GM12878 (cell line): Measurements from ENCODE around the gene MAP3K5. TPM values are rescaled to one million over a fixed set of nuclear protein-coding genes. Genes with fewer than 3 reads are reported as not detected.

ENCODE experiments used
- ATAC-seq: fragments of 200-7000 bp; cut with Tn5 transposase; 3 replicates; pipeline ENCODE4 v1.9.1; 2020; ENCODE audit warnings: mild to moderate bottlenecking, moderate library complexity
- BruUV-seq: library from RNA; stranded (reverse); fragments of 400-500 nt; replicated peaks from 2 replicates; lab custom pipeline; 2021; lab: Mats Ljungman, UMichigan
- CTCF ChIA-PET: fragments of 300-600 bp; sonication (Branson Sonifier 250); formaldehyde crosslinking; extraction: SDS; loops from one replicate; lab custom pipeline; 2021; ENCODE audit warnings: inconsistent platforms; lab: Yijun Ruan, JAX
- POLR2A ChIA-PET: fragments of 350-600 bp; formaldehyde crosslinking; extraction: SDS; loops from one replicate; lab custom pipeline; 2021; ENCODE audit warnings: inconsistent platforms; lab: Charles Lee
- RAD21 ChIA-PET: fragments of 300-600 bp; sonication (Branson Sonifier 250); formaldehyde crosslinking; loops from one replicate; lab custom pipeline; 2023; ENCODE audit warnings: antibody characterized with exemption; ENCODE audit not compliant: unreplicated experiment; lab: Charles Lee
- SMC1A ChIA-PET: fragments of 300-600 bp; sonication (Branson Sonifier 250); formaldehyde crosslinking; loops from one replicate; lab custom pipeline; 2023; ENCODE audit not compliant: unreplicated experiment, uncharacterized antibody; lab: Charles Lee
- DNase-seq: peaks from one replicate; pipeline ENCODE4 v3.0.0-alpha.2; 2011; ENCODE audit warnings: low read depth, low spot score
- FAIRE-seq: peaks from 3 replicates; lab custom pipeline; 2011; peaks lifted over from hg19 to GRCh38; lab: Jason Lieb, UNC
- H2AFZ ChIP-seq: 2 replicates; pipeline ENCODE4 v1.6.0; 2011; ENCODE audit warnings: low read depth, low read length, control low read depth; ENCODE audit not compliant: control insufficient read depth
- H3K27ac ChIP-seq: 2 replicates; pipeline ENCODE4 v1.5.1; 2011; ENCODE audit warnings: control low read depth; ENCODE audit not compliant: control insufficient read depth, insufficient read depth
- H3K27me3 ChIP-seq, 2 experiments: replicated peaks in 1 of 2; 2 replicates each; pipeline versions ENCODE4 v1.6.0 to v1.6.1; 2011; ENCODE audit warnings: low read length in 1 of 2; ENCODE audit not compliant: control insufficient read depth in 2 of 2, insufficient read depth in 2 of 2
- H3K36me3 ChIP-seq, 2 experiments: 2 replicates each; pipeline ENCODE4 v1.5.1; 2011; ENCODE audit warnings: low read length in 1 of 2; ENCODE audit not compliant: control insufficient read depth in 2 of 2, insufficient read depth in 2 of 2
- H3K4me1 ChIP-seq: 2 replicates; pipeline ENCODE4 v1.6.1; 2011; ENCODE audit warnings: mild to moderate bottlenecking, low read length, moderate library complexity, mixed read lengths; ENCODE audit not compliant: control insufficient read depth, insufficient read depth
- H3K4me2 ChIP-seq: 2 replicates; pipeline ENCODE4 v1.6.0; 2011; ENCODE audit warnings: control low read depth; ENCODE audit not compliant: control insufficient read depth, insufficient read depth
- H3K4me3 ChIP-seq: fragments of 200-600 bp; sonication (generic); 2 replicates; pipeline ENCODE4 v1.5.1; 2016
- H3K79me2 ChIP-seq: 2 replicates; pipeline ENCODE4 v1.6.0; 2011; ENCODE audit warnings: low read length; ENCODE audit not compliant: control insufficient read depth, insufficient read depth
- H3K9ac ChIP-seq: 2 replicates; pipeline ENCODE4 v1.8.0; 2011; ENCODE audit warnings: low read length, control low read depth, mixed read lengths; ENCODE audit not compliant: control insufficient read depth, insufficient read depth
- H3K9me3 ChIP-seq: replicated peaks from 3 replicates; pipeline ENCODE4 v1.5.1; 2011; ENCODE audit warnings: mild to moderate bottlenecking, low read length; ENCODE audit not compliant: control insufficient read depth, insufficient read depth
- H4K20me1 ChIP-seq: 2 replicates; pipeline ENCODE4 v1.6.0; 2011; ENCODE audit not compliant: control insufficient read depth, insufficient read depth
- NFIC ChIP-seq: IDR thresholded peaks from 2 replicates; pipeline ENCODE4 v1.6.1; 2012; ENCODE audit warnings: low read depth, mild to moderate bottlenecking, inconsistent platforms, low read length, moderate library complexity
- POLR2AphosphoS5 ChIP-seq: IDR thresholded peaks from 2 replicates; pipeline ENCODE4 v1.6.1; 2011; ENCODE audit warnings: mild to moderate bottlenecking, low read length, inconsistent platforms
- POU2F2 ChIP-seq: IDR thresholded peaks from 3 replicates; pipeline ENCODE4 v1.6.1; 2011; ENCODE audit warnings: low read depth, mild to moderate bottlenecking, low read length, borderline replicate concordance
- RBBP5 ChIP-seq: fragments of 200-600 bp; sonication (generic); conservative IDR thresholded peaks from 2 replicates; pipeline ENCODE4 v1.6.1; 2016
- SMC3 ChIP-seq: IDR thresholded peaks from 2 replicates; pipeline ENCODE4 v1.6.1; 2011; ENCODE audit warnings: low read length, improper control_type of control experiment, borderline replicate concordance
- TCF7 ChIP-seq: IDR thresholded peaks from 2 replicates; pipeline ENCODE4 v1.6.1; 2014; ENCODE audit warnings: antibody characterized with exemption, borderline replicate concordance
- WGBS: methylation state at CpG from one replicate; pipeline ENCODE4 v1.1.6; 2016; ENCODE audit warnings: low lambda C conversion rate; ENCODE audit not compliant: insufficient replicate concordance, insufficient coverage; ENCODE audit errors: missing lambda C conversion rate; 5-methylcytosine and 5-hydroxymethylcytosine counted together
- in situ Hi-C: fragments of 300-500 bp; cut with MboI; formaldehyde crosslinking; loops from 9 replicates; pipeline ENCODE4 v1.14.3; 2018; ENCODE audit warnings: mixed read lengths
- intact Hi-C: fragments of 100-400 bp; cut with micrococcal nuclease; formaldehyde crosslinking; loops from one replicate; pipeline ENCODE4 v1.14.2; 2022; ENCODE audit not compliant: unreplicated experiment
- polyA plus RNA-seq, 11 experiments: library from polyadenylated mRNA; depleted of rRNA in 4 of 11; unstranded in 6 of 11; stranded (reverse) in 5 of 11; fragments of >200 nt; fragmentation: Nextera tagmentation in 4 of 11; fragmentation: Illumina TruSeq in 1 of 11; extraction: Ambion mirVana in 4 of 11; extraction: Trizol in 1 of 11; gene quantifications; 1 replicate in 1 of 11; 2 replicates in 10 of 11; pipeline versions ENCODE4 v1.2.1 to v1.2.3, GENCODE V29; 2011 to 2016; ENCODE audit warnings: inconsistent platforms in 2 of 11, missing spikeins in 2 of 11, low read depth in 1 of 11
- total RNA-seq, 4 experiments: library from RNA; depleted of rRNA in 3 of 4; stranded (reverse); fragments of >200 nt in 3 of 4; fragmentation: Illumina TruSeq in 1 of 4; extraction: Trizol in 1 of 4; gene quantifications; 2 replicates each; pipeline versions ENCODE4 v1.2.1 to v1.2.3, GENCODE V29; 2013 to 2021
- TF ChIP-seq, protein P1 (sequence below): fragments of 450-650 bp; formaldehyde crosslinking; IDR thresholded peaks from 2 replicates; pipeline ENCODE4 v1.5.0; 2022; ENCODE audit warnings: mild to moderate bottlenecking, missing genetic modification characterization
- TF ChIP-seq, protein P2 (sequence below): fragments of 150-350 bp; IDR thresholded peaks from 2 replicates; pipeline ENCODE4 v1.6.1; 2014; ENCODE audit warnings: mild to moderate bottlenecking, low read depth, low read length
- TF ChIP-seq, protein P3 (sequence below): IDR thresholded peaks from 2 replicates; pipeline ENCODE4 v1.6.1; 2012; ENCODE audit warnings: low read depth, low read length, improper control_type of control experiment
- TF ChIP-seq, protein P4 (sequence below): fragments of 450-650 bp; IDR thresholded peaks from 2 replicates; pipeline ENCODE4 v1.6.1; 2016; ENCODE audit warnings: mild to moderate bottlenecking, moderate library complexity, borderline replicate concordance

MAP3K5 gene
- total and polyA plus RNA-seq, 10 of the 15 experiments (the other 5 are each of a cell fraction or from before 2014, with no cell fraction given): 5.4 to 34.3 (median 26.4) TPM

DNA sequence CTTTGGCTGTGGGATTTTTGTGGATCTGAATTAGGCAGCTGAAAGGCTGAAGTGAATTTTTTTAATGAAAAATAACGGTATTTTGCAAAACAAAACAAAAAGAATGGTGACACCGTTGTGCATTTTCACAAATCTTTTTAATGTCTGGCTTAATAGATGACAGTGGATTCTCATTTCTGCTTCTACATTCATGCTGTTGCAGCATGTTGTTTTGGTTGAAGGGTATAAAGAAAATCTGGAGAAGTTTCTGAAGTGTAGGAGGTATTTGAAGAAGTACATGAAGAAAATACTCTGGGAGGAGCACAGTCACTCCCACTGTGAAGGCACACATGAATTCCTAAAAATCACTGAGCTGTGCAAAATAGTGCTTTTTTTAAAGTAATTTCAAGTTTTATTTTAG, 3.1 kb upstream of the MAP3K5 start:
- H3K9ac ChIP-seq: no peak overlapping the region
- in situ Hi-C loops (loop anchor here (10.0 kb wide), 1 partner anchor 511 kb away; the partner anchor contains the start of gene BCLAF1), intact Hi-C loops (no loop called here)
- H3K27ac ChIP-seq: no peak overlapping the region
- 95% methylated on average over 2 of the region's 2 CpGs for WGBS
- peaks cover 33% of the 10 kb centered on the region for H3K79me2 ChIP-seq
- ChIA-PET RAD21 (interaction anchor here (0.6 to 2.8 kb wide), 3 partner anchors 41 to 160 kb away, joined by 4 to 35 read pairs (median 4); no protein-coding TSS in a partner anchor), POLR2A (interaction anchor here (1.0 to 1.9 kb wide), 2 partner anchors 78 to 151 kb away, joined by 3 to 10 read pairs; no protein-coding TSS in a partner anchor), SMC1A (interaction anchor here (1.0 to 2.9 kb wide), 7 partner anchors 28 to 182 kb away, joined by 3 to 51 read pairs (median 3); partner anchors contain the start of gene PEX7), CTCF (interaction anchor here (0.8 to 5.9 kb wide), 6 partner anchors 27 to 201 kb away, joined by 3 to 81 read pairs (median 4); partner anchors contain the start of gene PEX7)
- H2AFZ ChIP-seq: no peak overlapping the region
- DNase-seq (no peak), FAIRE-seq (no peak), ATAC-seq (no peak)
- no peaks in the 10 kb centered on the region for H3K36me3 ChIP-seq
- H3K4me2 ChIP-seq: no peak overlapping the region
- H4K20me1 ChIP-seq: no peaks in the 10 kb centered on the region
- H3K4me1 ChIP-seq: peaks cover 4% of the 10 kb centered on the region
- no peak overlapping the region for H3K4me3 ChIP-seq
- H3K9me3 ChIP-seq: no peaks in the 10 kb centered on the region; the same call in 2 of the 3 replicates
- no peaks in the 10 kb centered on the region for H3K27me3 ChIP-seq
- BruUV-seq: no TSS peak
- TF ChIP-seq, protein P1, sequence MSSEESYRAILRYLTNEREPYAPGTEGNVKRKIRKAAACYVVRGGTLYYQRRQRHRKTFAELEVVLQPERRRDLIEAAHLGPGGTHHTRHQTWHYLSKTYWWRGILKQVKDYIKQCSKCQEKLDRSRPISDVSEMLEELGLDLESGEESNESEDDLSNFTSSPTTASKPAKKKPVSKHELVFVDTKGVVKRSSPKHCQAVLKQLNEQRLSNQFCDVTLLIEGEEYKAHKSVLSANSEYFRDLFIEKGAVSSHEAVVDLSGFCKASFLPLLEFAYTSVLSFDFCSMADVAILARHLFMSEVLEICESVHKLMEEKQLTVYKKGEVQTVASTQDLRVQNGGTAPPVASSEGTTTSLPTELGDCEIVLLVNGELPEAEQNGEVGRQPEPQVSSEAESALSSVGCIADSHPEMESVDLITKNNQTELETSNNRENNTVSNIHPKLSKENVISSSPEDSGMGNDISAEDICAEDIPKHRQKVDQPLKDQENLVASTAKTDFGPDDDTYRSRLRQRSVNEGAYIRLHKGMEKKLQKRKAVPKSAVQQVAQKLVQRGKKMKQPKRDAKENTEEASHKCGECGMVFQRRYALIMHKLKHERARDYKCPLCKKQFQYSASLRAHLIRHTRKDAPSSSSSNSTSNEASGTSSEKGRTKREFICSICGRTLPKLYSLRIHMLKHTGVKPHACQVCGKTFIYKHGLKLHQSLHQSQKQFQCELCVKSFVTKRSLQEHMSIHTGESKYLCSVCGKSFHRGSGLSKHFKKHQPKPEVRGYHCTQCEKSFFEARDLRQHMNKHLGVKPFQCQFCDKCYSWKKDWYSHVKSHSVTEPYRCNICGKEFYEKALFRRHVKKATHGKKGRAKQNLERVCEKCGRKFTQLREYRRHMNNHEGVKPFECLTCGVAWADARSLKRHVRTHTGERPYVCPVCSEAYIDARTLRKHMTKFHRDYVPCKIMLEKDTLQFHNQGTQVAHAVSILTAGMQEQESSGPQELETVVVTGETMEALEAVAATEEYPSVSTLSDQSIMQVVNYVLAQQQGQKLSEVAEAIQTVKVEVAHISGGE (CRISPR knock-in tag): no peak
- TF ChIP-seq SMC3 (no peak), NFIC (no peak), POU2F2 (no peak), POLR2AphosphoS5 (no peak), TCF7 (no peak), RBBP5 (no peak)
- TF ChIP-seq, protein P2, sequence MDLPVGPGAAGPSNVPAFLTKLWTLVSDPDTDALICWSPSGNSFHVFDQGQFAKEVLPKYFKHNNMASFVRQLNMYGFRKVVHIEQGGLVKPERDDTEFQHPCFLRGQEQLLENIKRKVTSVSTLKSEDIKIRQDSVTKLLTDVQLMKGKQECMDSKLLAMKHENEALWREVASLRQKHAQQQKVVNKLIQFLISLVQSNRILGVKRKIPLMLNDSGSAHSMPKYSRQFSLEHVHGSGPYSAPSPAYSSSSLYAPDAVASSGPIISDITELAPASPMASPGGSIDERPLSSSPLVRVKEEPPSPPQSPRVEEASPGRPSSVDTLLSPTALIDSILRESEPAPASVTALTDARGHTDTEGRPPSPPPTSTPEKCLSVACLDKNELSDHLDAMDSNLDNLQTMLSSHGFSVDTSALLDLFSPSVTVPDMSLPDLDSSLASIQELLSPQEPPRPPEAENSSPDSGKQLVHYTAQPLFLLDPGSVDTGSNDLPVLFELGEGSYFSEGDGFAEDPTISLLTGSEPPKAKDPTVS: no peak
- TF ChIP-seq, protein P3, sequence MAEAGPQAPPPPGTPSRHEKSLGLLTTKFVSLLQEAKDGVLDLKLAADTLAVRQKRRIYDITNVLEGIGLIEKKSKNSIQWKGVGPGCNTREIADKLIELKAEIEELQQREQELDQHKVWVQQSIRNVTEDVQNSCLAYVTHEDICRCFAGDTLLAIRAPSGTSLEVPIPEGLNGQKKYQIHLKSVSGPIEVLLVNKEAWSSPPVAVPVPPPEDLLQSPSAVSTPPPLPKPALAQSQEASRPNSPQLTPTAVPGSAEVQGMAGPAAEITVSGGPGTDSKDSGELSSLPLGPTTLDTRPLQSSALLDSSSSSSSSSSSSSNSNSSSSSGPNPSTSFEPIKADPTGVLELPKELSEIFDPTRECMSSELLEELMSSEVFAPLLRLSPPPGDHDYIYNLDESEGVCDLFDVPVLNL: no peak
- TF ChIP-seq, protein P4, sequence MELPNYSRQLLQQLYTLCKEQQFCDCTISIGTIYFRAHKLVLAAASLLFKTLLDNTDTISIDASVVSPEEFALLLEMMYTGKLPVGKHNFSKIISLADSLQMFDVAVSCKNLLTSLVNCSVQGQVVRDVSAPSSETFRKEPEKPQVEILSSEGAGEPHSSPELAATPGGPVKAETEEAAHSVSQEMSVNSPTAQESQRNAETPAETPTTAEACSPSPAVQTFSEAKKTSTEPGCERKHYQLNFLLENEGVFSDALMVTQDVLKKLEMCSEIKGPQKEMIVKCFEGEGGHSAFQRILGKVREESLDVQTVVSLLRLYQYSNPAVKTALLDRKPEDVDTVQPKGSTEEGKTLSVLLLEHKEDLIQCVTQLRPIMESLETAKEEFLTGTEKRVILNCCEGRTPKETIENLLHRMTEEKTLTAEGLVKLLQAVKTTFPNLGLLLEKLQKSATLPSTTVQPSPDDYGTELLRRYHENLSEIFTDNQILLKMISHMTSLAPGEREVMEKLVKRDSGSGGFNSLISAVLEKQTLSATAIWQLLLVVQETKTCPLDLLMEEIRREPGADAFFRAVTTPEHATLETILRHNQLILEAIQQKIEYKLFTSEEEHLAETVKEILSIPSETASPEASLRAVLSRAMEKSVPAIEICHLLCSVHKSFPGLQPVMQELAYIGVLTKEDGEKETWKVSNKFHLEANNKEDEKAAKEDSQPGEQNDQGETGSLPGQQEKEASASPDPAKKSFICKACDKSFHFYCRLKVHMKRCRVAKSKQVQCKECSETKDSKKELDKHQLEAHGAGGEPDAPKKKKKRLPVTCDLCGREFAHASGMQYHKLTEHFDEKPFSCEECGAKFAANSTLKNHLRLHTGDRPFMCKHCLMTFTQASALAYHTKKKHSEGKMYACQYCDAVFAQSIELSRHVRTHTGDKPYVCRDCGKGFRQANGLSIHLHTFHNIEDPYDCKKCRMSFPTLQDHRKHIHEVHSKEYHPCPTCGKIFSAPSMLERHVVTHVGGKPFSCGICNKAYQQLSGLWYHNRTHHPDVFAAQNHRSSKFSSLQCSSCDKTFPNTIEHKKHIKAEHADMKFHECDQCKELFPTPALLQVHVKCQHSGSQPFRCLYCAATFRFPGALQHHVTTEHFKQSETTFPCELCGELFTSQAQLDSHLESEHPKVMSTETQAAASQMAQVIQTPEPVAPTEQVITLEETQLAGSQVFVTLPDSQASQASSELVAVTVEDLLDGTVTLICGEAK: no peak
